GM19351 (cell line): ENCODE results near the gene RTN4R.

Experiments
- ATAC-seq: cut with Tn5 transposase; IDR thresholded peaks from one replicate; pipeline ENCODE4 v1.9.1; 2021; ENCODE audit warnings: mild to moderate bottlenecking, moderate library complexity; ENCODE audit not compliant: unreplicated experiment

The RTN4R gene

DNA sequence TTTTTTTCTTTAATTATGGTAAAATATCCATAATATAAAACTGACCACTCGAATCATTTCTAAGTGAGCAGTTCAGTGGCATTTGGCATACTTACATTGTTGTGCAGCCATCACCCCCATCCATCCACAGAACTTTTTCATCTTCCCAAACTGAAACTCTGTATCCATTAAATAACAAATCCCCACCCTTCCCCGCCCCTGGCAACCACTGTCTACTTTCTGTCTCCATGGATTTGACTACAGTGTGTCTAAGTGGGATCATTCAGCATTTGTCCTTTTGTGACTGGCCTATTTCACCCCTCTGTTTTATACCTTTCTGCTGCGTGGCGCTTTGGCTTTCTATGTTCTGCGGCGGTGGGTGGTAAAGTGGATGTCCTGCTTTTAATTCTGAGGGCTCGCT lies 49.1 kb downstream of the RTN4R start:
- no peak for ATAC-seq

DNA sequence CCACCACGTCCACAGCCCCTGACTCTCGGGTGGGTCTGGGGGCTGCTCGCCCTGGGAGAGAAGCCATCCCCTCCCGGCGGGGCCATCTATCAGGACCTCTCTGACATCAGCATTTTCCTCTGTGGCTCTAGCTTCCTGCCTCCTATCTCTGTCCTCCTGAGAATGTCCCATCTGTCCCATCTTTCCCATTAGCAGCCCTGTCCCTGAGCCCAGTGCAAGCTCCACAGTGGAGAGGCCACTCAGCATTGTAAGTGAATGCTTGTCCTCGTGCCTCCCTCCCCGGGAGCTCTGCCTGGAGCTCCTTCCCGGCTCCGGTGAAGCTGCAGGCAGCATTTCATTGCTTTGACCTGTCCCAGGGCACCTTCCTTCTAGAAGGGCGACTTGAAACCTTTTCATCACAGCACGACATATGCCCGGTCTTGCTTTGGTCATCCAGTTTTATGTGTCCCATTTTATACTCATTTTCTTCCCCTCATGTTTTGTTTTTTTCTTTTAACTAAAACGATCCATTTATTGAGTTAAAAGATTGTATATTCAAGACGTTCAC lies 49.7 kb downstream of the RTN4R start:
- no peak for ATAC-seq

DNA sequence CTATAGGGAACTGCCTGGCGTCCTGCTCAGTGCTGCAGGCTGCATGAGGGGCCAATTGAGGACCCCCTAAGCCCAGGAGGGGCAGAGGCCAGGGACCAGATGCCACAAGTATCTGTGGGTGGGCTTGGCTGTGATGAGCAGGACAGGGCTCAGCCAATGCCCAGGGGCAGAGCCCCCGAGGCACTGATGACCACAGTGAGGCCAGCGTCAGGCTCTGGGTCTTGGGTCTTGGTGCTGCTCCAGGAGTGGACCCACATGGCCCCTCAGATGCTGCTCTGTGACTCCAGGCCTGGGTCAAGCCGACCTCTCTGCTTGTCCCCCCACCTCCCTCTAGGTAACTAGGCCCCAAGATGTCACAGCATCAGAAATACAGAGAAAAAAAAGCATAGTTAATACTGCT lies 50.6 kb downstream of the RTN4R start:
- ATAC-seq = no peak

DNA sequence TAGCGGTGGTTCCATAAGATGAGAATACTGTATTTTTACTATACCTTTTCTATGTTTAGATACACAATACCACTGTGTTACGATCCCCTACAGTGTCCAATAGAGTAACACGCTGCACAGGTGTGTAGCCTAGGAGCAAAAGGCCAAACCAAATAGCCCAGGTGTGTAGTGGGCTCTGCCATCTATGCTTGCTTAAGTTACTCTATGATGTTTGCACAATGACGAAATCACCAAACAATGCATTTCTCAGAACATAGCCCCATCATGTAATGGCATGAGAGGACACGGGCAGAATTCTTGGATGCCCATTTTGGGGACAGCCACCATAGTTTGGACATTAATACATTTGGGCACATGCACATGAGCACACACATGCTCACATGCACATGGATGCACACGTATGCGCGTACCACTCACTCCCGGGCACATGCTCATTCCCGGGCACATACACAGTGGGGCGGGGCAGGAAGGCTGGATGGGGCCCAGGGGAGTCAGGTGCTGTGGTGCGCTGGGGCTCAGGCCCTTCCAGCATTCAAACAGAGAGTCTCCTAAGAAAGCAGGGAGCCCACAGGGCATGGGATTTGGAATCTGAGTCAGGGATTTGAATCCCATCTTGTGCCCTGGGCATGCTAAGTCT lies 51.1 kb downstream of the RTN4R start:
- ATAC-seq = no peak

DNA sequence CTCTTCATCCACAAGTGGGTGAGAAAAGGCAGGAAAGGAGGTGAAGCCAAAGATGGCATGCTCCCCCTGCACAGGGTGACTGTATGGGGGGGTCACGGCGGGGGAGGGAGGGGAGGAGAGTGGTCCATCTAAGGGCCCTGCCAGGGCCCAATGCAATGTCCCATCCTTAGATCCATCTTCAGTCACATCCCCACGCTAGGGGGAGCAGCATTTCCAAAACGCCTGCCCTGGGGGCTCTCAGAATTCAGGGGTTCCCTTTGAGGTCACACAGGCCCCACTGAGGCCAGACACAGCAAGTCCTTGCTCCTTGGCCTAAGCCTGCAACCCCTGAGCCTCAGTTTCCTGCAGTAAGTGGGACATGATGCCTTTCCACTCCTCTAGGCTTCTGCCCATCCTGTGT lies 52.4 kb downstream of the RTN4R start:
- ATAC-seq = no peak

DNA sequence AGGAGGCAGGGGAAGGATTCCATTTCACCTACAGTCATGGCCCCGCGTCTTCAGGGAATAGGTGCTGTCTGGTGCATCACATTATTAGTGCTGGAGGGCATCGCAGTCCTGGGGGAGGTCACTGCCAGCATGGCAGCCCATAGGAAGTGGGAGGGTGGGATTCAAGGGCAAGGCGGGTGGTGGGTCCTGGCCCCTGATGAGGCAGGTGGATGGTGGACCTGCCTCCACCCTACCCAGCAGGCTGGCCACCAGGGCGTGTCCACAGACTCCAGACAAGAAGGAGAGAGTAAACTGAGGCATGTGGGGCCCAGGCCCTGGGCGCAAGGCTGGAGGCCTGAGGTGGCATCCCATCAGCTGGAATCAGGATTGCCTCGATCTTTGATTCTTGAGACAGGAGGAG lies 53.3 kb downstream of the RTN4R start:
- no peak for ATAC-seq

DNA sequence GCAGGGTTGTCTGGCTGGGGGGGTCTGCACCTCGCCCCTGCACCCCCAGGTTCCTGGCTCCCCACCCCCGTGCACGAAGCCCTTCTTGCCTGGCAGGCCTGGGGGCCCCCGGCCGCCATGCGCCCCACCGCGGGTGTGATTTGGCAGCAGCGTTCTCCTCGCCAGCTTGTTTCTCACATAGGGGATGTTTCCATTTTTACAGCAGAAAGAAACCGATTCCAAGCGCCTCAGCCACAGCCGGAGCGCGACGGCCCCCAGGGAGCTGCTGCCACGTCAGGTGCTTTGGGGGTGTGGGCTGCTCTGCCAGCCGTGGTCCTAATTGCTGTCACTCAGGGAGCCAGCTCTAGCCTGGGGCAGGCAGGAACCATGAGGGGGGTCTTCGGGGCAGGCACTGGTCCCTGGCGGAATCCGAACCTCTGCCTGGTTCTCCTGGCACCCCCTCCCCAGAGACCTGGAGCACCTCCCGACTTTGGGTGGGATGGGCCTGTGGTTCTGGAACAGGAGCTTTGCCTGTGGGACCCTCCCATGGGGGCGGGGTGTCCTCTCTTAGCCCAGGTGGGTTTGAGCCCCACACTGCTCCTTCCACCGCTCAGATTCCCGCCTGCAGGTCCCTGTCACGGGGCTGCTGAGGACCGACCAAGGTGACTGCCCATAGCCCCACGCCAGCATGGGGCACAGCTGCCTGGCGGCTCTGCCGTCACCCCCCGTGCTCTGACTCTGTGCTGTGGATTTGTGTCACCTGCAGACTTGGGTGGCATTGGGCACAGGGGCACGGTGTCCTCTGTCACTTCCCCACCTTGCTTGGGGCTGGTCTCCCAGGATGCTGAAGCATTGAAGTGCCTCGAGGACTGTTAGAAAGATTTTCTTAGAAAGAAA lies 54.0 kb downstream of the RTN4R start:
- no peak for ATAC-seq

DNA sequence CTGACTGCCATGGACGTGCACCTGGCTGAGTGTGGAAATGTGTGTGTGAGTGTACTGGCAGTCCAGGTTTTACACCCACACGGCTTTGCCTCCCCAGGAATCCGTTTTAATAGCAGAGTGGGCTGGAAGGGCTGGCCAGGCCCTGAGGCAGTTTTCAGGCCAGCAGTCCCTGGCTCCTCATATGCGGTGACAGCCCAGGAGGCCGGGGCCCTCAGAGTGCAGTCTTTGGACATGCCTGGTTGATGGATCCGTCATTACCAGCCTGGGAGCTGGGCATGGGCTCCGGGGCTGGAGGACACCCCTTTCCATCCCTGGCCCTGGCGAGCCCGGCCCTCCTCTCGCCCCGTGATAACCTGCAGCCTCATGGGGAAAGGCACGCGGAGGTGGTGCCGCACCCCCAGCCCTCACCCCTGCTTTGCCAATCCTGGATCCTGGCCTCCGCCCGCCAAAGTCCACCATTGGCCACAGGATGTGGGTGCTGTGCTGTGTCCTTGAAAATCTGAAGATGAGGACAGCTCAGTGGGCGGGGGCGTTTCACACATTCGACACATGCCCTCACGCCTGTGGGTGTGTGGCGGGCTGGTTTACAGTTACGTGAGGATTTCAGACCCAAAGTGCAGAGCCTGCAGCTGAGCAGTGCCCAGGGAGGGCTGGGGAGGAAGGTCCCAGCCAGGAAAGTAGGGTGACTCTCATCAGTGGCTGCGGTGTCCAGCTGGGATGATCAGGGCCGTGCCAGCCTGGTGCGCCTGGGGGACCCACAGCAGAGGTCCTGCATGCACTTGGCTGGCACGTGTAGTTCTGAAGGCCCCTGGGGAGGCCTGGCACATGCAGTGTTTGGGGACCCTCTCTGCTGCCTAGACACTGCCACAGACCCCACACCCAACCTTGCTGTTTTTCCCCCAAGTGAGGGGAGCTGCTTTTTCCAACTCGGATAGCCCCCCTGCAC lies 55.1 kb downstream of the RTN4R start:
- ATAC-seq = no peak

DNA sequence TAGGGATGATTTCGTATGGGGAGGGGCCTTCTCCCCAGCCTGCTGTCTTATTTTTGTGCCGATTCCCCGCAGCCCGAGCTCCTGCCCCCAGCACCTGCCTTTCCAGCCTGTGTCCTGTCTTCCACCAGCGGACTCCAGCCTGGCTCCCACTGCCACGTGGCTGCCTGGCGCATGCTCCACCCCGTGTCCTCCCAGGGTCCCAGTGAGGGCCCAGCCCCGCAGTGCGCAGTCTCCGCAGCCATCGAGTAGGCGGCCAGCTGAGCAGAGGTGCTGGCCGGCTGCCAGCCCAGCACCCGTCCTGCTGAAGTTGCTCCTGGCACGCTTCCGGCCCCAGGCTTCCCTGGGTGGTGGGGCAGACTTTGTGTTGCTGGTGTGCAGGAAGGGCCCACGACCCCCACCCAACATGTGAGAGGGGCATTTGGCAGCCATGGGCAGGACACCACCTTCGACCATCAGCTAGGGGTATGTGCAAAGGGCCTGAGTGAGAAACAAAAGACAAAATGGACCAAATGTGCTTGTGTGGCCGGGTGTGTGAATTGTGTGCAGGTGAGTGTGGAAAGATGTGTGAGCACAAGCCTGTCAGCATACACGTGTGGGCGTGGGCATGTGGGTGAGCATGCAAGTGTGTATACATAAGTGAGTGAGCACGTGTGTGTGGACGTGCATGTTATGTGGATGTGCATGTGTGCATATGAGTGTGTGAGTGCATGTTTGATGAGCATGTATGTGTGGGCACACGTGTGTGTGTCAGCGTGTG lies 55.9 kb downstream of the RTN4R start:
- no peak for ATAC-seq

DNA sequence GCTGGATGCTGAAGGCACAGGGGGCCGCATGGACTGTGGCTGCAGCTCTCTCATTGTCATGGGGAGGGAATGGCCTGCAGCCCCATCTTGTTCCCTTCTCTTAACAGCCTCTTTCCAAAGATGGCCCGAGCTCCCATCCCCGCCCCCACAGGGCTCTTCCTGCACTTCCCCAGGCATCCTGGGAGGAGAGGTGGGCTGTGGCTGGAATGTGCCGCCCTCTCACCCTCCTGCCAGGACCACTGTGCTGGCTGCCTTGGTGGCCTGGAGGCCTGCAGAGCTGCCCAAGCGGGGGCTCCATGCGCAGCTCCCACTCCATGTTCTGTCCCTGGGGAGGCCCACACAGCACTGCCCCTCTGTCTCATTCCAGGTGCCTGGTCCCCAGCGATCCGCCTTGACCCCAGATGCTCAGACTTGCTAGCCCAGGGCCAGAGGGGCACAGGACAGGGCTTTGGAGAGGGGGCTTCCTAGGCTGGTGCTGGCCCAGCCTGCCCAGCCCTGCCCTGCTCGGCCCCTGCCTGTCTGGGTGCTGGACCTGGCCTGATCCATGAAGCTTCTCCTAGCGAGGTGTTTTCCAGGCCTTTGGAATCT lies 56.6 kb downstream of the RTN4R start:
- ATAC-seq = no peak

DNA sequence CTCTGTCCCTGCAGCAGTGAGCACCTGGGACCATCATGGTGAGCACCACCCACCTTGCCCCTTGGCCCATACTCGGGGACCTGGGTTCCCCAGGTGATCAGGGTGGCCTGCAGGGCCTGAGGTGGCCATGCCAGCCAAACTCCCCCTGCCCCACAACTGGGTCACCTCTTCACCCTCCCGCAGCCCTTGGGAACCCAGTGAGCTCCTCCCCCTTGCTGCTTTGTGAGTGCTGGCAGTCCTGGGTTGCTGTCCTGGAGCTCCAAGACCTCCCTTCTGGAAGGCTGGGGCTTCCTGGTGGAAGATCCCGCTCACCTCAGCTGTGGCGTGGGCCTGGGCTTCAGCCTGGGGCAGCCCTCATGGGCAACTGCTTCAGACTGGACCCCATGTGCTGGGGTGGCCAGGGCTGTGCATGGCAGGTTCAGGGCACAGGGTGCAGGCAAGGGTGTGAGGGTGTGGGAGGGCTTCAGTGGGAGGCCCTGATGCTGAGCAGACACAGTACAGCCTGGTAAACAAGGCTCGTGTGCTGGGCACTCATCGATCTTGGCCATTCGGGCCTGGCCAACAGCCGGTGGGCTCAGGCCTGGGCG lies 57.6 kb downstream of the RTN4R start:
- ATAC-seq = no peak

DNA sequence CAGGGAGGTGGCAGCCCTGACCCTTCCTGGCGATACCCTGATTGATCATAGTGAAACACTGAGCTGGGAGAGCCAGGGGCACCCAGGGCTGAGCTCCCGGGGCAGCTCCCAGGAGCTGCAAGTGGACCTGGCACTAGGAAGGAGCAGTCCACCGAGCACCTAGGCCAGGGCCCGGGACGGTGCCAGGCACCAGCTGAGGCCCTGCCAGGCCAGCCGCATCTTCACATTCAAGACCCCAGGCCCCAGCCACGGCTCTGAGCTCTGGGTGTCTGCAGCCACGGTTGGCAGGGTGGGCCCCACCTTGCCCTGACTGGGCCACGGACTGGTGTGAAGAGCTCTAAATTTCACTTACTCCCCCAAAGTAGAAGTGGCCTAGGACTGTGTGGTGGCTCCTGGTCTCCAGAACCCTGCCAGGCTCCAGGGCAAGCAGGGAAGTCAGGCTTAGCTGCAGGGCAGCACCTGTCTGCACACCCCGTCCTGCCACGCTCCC lies 58.3 kb downstream of the RTN4R start:
- no peak for ATAC-seq

DNA sequence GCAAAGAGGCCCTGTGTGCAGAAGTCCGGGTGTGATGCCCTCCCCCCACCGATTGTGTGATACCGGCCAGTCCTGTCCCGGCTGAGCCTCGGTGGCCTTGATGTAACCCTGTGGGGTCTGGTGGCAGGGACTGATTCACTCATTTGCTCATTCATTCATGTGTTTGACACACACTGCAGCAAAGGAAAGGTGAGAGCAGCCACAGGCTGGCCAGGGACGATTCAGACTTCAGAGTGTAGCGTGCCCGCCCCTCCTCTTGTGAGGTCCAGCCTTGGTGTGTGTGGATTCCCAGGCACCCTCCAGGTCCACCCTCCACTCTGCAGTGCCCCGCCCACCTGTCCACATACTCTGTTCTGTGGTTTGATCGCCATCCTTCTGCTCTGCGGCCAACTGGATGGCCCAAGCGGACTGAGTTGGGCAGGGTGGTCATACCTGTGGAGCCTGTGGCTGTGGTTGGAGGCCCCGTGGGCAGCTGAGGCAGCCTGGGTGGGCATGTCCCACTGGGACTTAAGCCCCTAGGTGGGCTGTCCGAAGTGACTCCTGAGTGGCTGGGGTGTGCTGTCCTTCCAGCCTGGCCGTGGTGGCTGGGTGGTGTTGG lies 59.3 kb downstream of the RTN4R start:
- no peak for ATAC-seq

DNA sequence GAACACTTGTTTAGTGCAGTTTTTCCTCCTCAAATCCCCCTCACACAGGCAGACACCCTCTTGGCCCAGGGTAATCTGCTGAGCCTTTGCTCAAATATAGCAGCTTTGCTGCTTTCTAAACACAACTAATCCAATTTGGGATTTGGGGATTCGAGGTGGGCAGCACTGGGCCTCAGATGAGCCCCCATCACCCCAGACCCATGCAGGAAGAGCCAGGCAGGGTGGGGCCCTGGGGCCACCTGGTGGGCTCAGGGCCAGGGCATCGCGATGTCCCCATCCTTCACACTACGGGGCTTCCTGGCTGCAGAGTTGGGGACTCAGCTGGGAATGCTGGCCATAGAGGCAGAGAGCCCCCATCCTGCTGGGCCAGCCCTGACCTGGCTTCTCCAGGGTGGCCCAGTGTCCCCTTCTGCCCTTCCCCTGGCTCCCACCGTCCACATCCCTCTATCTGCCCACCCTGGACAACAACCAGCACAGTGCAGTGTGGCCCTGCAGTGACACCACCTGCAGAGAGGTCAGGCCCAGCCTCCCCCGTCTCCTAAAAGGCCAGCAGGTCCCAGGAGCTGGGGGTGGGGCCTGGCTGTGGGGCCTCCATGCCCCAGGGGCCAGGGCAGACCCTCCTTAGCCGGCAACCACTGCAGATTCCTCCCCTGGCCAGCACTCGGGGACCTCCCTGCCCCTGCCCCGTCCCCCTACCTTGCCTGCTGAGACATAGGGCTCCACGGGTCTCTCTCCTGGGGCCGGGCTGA lies 60.7 kb downstream of the RTN4R start:
- ATAC-seq = no peak

DNA sequence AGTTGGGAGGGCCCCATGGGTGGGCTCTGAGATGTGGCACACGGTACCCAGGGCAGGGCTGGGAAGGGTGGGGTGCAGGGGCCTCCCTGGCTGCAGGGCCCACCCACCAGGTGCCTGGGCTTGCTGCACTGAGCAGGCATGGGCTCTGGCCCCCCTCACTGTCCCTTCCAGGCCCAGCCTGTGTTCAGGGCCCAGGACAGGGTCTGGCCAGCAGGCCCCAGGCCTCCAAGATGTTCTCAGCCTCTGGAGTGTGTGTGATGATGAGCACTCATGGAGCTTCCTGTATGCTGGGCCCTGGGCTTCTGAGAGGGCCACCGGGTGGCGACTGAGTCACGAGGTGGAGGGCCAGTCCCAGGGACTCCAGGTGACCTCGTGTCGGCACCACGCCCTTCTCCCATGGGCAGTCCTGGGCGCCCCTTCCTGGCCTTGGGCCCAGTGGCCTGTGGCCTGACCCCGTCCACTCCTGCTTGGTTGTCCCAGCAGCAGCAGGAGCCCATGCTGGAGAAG lies 61.4 kb downstream of the RTN4R start:
- peak; percentile 25 for ATAC-seq

DNA sequence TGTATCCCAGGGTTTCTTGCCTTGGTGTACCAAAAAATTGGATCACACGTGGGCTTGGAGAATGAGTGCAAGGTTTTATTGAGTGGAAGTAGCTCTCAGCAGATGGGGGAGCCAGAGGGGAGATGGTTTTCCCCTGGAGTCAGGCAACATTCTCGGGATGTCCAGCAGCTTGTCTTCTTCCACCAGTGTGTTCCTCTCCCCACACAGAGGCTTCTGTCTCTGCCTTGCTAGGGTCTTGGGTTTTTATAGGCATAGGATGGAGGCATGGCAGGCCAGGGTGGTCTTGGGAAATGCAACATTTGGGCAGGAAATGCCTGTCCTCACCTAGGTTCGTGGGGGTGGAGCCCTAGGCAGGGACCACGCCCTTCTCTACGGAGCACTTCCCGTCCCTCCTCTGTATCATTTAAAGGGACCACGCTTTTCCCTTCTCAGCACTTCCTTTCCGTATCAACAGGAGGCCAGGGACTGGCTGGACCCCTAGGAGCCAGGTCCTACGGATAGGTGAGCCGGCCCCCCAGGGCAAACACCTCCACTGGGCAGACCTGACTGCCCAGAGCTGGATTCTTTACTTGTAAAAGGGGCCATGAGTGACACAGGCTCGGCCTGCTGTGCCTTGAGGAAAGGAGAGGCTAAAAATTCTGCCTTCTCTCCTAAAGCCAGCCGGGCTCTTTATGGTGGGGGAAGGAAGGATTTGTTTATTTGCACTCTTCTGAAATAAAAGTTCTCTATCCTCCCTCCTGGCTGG lies 62.0 kb downstream of the RTN4R start:
- peak; percentile 73 for ATAC-seq

DNA sequence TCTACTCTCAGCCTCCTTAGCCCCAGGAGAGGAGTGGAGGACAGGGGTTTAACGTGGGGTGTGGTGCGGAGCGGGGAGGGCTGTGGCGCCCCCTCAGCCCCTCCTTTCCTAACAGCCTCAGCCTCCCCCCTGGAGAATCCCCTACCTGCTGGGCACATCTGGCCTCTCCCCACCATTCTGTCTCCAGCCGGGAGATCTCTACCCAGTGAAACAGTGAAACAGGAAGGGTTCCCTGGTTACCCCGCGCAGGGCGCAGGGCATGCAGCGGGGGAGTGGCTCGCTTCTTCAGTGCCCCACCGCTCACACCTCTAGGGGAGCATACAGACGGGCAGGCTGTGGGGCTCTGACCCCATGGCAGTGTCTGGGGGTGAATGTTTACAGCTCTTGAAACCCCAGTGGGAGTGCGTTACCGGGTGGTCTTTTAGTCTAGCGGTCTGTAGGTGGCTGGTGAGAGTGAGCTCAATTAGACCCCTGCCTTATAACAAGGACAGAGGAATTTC lies 62.6 kb downstream of the RTN4R start:
- ATAC-seq = no peak
